Measurements from ENCODE around the gene ZNF185. TPM values are rescaled to one million over a fixed set of nuclear protein-coding genes. Genes with fewer than 3 reads are reported as not detected.
"Not testable (repeated sequence)": the region's sequence is repeated elsewhere in the genome, so short reads cannot be mapped to it uniquely, and the experiment has no call there.

The ZNF185 gene
- total RNA-seq, 1 experiment from 2014 or later: 2.9 TPM

DNA sequence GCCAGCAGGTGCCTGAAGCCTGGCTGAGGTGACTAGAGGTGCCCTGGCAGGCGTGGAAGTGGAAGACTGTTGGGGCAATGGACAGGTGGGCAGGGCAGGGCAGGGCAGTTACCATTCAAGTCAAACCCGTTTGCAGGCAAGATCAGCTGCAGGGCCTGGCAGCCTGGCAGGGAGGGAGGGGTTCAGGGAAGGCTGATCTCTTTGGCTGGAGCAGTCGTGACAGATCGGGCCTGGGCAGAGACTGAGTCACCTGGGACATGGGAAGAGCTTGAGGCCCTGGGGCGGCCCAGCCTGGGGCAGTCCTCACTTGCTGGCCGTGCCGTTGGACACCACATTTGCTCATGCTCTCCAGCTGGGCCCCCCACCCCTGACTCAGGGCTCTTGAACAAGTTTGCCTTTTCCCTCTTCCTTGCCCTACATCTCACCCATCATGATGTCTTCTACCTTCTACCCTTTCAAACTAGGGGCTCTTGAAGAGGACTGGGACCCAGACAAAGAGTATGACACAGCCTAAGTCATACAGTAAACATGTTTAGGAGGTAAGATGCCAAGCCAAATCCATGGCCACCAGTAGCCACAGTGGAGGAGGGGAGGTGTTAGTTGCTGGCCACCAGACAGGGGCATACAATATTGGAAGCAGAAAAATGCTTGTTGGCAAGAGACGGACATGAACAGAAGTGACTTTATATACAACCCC, 2.0 kb upstream of the ZNF185 start:
- peak; percentile 31 for DNase-seq (ENCODE audit: low read depth)

DNA sequence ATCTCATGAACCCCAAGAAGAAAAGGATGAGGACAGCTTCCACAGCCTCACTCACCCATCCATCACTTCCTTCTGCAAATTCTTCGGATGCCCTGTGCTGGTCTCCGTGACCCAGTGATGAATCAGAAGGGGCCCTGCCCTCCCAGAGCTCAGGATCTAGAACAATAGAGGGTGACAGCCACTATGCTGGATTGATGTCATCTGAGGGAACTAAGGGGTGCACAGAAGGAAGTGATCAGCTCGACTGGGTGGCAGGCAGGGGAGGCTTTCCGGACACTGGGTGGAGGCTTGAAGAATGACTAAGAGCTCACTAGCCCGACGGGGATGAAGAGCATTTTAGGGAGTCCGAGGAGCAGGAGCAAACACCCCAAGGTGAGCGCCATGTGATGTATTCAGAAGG, 1.4 kb upstream of the ZNF185 start:
- DNase-seq (ENCODE audit: low read depth): peak; percentile 36

- no peak for DNase-seq (ENCODE audit: low read depth)
Measured at GRCh38 chrX:152898442-152898841, 575 bp downstream of the ZNF185 start.

GRCh38 chrX:152899111-152899873, 1.4 kb downstream of the ZNF185 start:
- no peak for DNase-seq (ENCODE audit: low read depth)

- DNase-seq (ENCODE audit: low read depth): no peak
Measured at GRCh38 chrX:152899874-152900719, 2.2 kb downstream of the ZNF185 start.

- DNase-seq (ENCODE audit: low read depth): no peak
Measured at GRCh38 chrX:152900937-152901445, 3.1 kb downstream of the ZNF185 start.

DNA sequence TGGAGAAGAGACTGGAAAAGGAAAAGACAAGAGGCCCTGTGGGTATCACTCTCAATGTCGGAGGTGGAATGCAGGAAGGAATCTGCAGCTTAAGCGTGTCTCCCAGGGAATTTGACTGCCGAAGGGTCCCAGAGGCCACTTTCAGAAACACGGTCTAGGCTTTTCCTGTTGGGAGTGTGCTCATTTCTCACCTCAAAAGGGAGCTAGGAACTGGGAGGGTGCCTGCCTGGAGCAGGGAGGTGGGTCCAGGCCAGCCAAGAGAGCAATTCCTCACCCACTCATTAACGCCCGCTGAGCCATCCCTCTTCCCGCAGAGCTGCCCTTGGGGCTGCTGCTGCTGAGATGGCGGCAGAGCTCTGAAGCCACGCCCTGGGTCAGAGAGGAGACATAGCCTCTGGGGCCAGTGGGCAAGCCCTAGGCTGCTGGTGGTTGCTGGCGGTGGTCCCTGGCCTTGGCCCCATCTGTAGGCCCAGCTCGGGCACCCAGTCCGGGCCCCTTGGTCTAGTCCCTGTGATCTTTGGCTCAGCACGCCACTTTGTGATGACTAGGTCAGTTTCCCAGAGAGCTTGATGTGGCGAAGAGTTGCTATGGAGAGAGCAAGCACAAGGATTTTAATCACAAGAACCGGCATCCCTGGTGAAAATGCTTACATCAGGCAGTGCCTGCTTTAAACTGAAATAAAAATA, 4.1 kb downstream of the ZNF185 start:
- DNase-seq (ENCODE audit: low read depth): peak; percentile 57

- DNase-seq (ENCODE audit: low read depth): no peak
Measured at GRCh38 chrX:152902502-152902820, 4.6 kb downstream of the ZNF185 start.

- no peak for DNase-seq (ENCODE audit: low read depth)
Measured at GRCh38 chrX:152903589-152903988, 5.7 kb downstream of the ZNF185 start.

DNA sequence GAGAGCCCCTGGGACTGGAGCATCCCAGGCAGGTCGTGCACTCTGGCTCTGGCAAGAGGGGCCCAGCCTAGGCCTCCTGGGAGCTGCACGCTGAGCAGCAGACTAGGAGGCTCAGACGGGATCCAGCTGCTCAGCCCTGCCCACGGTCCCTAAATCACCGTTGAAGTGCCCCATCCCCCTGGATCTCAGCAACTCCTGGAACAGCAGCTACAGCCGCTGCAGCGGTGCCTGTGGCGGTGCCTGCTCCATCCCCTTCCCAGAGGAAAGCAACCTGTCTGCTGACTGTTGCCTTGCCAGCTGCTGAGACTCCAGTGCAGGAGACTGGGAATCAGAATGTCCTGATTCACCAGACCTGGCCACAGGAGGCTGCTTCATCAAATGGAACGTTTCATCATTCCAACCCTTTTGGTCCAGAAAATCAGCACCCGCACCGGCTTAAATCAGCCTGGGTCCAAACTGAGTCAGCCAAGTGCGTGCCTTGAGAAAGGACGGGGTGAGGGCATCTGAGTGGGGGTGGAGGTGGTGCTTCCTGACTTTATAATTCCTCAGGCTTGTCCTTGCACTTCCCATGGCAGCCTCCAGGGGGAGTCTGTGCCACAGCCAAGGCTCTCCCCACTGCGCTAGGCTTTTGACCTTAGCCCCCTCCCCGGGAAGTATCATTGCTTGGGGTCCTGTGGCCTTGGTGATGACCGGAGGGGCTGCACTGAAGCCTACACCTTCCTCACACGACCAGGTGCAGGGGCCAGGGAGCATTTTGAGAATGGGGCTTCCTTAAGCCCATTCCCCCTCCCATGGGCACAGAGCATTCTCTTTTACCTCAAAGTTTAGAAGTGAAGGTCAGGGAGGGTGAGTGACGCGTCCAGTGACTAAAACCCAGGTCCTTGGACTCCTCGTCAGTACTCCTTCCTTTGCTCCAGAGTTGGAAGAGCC, 6.5 kb downstream of the ZNF185 start:
- DNase-seq (ENCODE audit: low read depth): peak; percentile 41

GRCh38 chrX:152905081-152905420, 7.2 kb downstream of the ZNF185 start:
- no peak for DNase-seq (ENCODE audit: low read depth)

DNA sequence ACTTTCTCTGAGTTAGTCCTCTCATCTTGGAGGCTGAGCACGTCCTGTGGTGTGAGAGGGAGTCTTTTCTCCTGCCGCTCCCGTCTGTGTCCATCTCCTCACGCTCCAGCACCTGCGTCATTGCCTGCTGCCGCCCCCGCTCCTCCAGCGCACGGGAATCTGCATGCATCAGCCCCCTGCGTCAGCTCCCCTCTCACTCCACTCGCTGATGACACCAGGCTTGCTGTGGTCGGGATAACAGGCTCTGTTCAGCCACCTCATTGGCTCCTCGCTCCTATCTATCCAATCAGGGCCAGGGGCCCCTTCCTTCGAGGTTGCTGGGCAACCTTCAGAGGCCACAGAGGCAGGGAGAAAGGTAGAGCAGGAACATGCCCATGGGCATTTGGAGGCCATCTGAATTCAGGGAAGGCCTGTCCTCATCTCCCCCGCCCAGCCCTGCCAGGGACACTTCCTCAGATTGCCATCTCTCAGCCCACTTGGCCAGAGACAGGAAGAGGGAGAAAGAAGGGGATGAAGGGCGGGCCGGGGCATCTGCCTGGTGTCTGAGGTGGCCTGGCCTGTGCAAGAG, 9.3 kb downstream of the ZNF185 start:
- DNase-seq (ENCODE audit: low read depth): no peak

DNA sequence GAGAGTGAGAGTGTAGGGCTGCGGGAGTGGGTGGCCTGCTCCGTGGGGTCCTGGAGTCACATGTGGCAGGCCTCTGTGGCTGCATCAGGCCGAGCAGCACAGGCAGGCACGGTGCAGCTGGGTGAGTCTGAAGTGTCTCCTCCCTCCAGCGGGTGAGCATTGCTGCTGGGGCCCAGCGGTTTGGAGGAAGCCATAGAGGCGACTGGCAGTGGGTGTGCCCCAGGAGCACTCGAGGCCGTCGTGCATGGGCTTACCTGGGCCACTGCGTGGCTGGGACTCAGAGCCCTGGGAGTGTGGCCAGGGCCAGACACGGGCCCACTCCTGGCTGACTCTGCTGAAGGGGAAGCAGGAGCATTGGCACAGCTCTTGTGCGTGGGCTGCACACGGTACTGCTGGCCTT, 10.6 kb downstream of the ZNF185 start:
- DNase-seq (ENCODE audit: low read depth): no peak

DNA sequence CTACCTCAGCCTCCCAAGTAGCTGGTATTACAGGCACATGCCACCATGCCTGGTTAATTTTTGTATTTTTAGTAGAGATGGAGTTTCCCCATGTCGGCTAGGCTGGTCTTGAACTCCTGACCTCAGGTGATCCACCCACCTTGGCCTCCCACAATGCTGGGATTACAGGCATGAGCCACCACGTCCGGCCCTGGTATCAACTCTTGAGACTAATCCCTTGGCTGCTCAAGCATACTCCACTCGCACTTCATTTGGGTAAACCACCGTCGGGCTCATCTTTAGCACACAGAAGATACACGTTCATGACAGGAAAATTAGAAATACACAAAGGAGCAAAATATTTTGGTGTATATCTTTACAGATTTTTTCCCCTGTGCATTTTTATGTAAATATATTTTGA, 12.2 kb downstream of the ZNF185 start:
- not testable (repeated sequence) for DNase-seq (ENCODE audit: low read depth)

- no peak for DNase-seq (ENCODE audit: low read depth)
Measured at GRCh38 chrX:152912106-152912505, 14.2 kb downstream of the ZNF185 start.

DNA sequence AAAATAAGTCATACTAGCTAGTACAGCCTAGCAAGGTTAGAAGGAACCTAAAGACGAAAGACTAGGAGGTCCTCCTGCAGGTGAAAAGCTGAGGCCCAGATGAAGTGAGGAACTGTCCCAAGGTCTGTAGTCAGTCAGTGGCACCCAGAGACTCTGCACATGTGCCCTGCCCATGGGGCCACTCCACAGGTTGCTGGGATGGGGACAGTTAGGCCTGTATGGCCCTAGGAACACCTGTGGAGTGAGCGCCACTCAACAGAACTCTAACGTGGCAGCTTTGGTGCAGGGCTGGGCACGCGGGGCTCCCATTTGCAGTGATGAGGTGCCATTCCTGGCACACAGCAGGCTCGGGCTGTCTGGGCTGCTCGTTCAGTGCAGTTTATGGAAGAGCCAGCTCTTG, 14.8 kb downstream of the ZNF185 start:
- no peak for DNase-seq (ENCODE audit: low read depth)

GRCh38 chrX:152913346-152913745, 15.5 kb downstream of the ZNF185 start:
- no peak for DNase-seq (ENCODE audit: low read depth)

DNA sequence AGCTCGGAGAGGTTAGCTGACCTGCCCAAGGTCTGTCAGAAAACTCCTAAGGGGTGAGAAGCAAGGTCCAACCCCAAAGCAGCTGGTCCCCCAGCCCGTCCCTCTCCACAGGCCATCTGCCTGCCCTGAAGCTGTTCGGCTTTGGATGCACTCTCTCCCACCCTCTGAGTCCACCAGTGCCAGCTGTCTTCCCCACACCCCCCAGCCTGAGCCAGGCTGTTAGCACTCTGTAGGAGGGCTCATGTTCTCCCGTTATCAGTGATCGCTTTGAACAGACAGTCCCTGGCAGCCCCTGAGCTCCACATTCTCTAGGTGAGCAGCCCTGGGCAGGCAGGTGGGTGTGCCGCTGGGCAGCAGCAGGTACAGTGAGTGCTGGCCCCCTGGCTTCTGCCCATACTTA, 16.0 kb downstream of the ZNF185 start:
- DNase-seq (ENCODE audit: low read depth): no peak

DNA sequence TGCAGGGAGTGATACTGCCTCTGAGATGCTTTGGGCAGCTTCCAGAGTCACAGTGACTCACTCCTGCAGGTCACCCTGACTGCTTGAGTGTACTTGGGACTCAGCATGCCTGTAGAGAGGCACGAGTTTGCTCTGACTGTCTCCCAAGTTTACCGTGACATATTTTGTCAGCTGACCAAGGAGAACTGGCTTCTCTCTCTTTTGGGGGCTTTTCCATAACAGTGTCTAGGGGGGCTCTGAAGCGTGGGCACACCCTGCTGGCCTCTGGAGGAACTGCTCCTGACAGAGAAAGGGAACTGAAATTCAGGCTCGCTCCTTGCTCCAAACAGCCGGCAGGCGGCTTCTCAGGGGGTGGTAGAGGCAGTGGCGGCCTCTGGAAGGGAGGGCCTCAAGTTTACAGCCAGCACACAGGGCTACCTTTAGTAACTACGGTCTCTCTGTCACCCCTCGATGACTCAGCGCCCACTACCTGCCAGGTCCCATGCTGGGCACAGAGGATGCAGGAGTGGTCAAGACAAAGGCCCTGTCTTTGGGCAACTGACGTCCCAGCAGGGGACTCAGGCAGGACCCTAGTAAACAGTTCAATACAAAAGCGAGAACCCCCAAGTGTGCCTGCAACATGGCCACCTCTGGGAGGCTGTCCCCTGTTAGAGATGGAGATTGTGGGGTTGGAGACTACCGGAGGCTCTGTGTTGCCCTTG, 17.8 kb downstream of the ZNF185 start:
- DNase-seq (ENCODE audit: low read depth): peak; percentile 43

Data from RPMI7951 (cell line).